Measurements from ENCODE around the gene LILRB2. TPM values are rescaled to one million over a fixed set of nuclear protein-coding genes. Genes with fewer than 3 reads are reported as not detected.

The LILRB2 gene
- total RNA-seq, 1 donor from 2014 or later, result not detected

GRCh38 chr19:54255105-54255775 lies 25.7 kb downstream of the LILRB2 start:
- DNase-seq (ENCODE audit: low read depth), result no peak
- H3K27me3 ChIP-seq (ENCODE audit: control insufficient read depth, insufficient read depth, low read length), result no peaks in the 10 kb centered on the region
- FAIRE-seq, result no peak

GRCh38 chr19:54254195-54254906 lies 26.6 kb downstream of the LILRB2 start:
- Histone ChIP-seq H3K36me3 (ENCODE audit: control insufficient read depth, insufficient read depth, low read length) (no peaks in the 10 kb centered on the region), H3K4me3 (ENCODE audit: low read depth, low read length) (no peak overlapping the region), H3K27me3 (ENCODE audit: control insufficient read depth, insufficient read depth, low read length) (no peaks in the 10 kb centered on the region)
- DNase-seq (ENCODE audit: low read depth), result no peak
- no peak for FAIRE-seq
- TF ChIP-seq CTCF (IDR thresholded peaks at IDR 0.05; ENCODE audit: insufficient read depth, low read length, severe bottlenecking), result no peak

More at GRCh38 chr19:54255105-54255775, 25.7 kb downstream of the LILRB2 start:
- H3K36me3 ChIP-seq (ENCODE audit: control insufficient read depth, insufficient read depth, low read length), result no peaks in the 10 kb centered on the region
- no peak overlapping the region for H3K4me3 ChIP-seq (ENCODE audit: low read depth, low read length)
- no peak for TF ChIP-seq CTCF (IDR thresholded peaks at IDR 0.05; ENCODE audit: insufficient read depth, low read length, severe bottlenecking)

DNA sequence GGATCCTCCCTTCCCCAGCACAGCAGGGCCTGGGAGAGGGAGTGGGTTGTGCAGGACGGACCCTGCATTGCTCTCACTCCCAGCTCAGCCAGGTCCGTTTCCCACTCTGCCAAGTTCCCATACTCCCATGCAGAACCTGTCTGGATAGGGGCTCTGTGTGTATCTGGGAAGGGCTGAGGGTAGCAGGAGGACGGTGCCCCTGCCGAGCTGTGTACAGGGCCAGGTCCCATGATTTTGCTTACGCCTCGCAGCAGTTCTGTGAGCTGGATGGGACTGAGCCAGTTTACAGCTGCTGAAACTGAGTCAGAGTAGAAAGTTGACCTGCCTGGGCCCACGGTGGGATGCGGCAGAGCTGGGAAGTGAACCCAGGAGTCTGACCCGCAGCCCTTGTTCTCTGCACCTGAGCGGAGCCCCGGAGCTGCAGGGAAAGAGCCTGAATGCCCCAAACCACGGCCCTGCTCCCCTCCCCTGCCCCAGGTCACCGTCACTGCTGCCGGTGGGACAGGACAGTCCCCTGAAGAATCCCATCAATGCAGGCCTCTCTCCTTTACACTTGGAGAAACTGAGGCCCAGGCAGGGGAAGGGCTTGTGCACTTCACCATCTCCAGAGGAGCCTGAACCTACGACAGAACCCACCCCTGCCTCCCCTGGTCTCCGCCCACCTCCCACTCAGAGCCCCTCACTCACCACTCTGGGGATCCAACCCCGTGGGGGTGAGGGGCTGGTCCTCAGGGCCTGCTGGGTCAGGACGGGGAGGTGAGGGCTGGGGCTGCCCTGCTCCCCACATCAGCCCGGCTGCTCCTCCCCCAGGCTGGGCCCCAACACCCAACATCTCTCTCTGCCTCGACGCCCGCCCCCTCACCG lies 27.3 kb downstream of the LILRB2 start:
- no peak for FAIRE-seq
- no peak for TF ChIP-seq CTCF (IDR thresholded peaks at IDR 0.05; ENCODE audit: insufficient read depth, low read length, severe bottlenecking)
- DNase-seq (ENCODE audit: low read depth), result no peak
- no peaks in the 10 kb centered on the region for H3K27me3 ChIP-seq (ENCODE audit: control insufficient read depth, insufficient read depth, low read length)
- H3K4me3 ChIP-seq (ENCODE audit: low read depth, low read length), result no peak overlapping the region
- no peaks in the 10 kb centered on the region for H3K36me3 ChIP-seq (ENCODE audit: control insufficient read depth, insufficient read depth, low read length)

GRCh38 chr19:54252845-54253244 lies 28.1 kb downstream of the LILRB2 start:
- no peaks in the 10 kb centered on the region for H3K27me3 ChIP-seq (ENCODE audit: control insufficient read depth, insufficient read depth, low read length)
- DNase-seq (ENCODE audit: low read depth), result no peak
- no peaks in the 10 kb centered on the region for H3K36me3 ChIP-seq (ENCODE audit: control insufficient read depth, insufficient read depth, low read length)
- no peak for TF ChIP-seq CTCF (IDR thresholded peaks at IDR 0.05; ENCODE audit: insufficient read depth, low read length, severe bottlenecking)
- FAIRE-seq, result no peak
- H3K4me3 ChIP-seq (ENCODE audit: low read depth, low read length), result no peak overlapping the region

DNA sequence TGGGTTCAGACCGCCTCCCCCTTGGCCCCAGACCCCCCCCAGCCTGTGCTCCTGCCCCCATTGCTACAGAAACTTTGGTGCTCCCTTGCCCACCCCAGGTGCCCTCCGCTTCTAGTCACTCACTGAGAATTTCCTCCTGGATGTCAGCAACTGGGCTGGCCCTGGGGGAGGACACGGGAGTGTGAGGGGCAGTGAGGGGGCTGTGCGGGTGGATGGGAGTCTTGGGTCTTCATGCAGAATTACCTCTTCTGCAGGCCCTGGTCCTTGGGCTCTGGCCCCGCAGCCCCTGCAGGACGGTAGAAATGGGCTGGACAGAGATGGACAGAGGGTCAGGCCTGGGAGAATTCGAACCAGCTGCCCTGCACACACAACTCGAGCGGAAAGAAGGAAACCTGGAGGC lies 28.7 kb downstream of the LILRB2 start:
- no peaks in the 10 kb centered on the region for H3K36me3 ChIP-seq (ENCODE audit: control insufficient read depth, insufficient read depth, low read length)
- no peak overlapping the region for H3K4me3 ChIP-seq (ENCODE audit: low read depth, low read length)
- no peak for FAIRE-seq
- DNase-seq (ENCODE audit: low read depth), result no peak
- TF ChIP-seq CTCF (IDR thresholded peaks at IDR 0.05; ENCODE audit: insufficient read depth, low read length, severe bottlenecking), result no peak
- H3K27me3 ChIP-seq (ENCODE audit: control insufficient read depth, insufficient read depth, low read length), result no peaks in the 10 kb centered on the region
